ENCODE results near the gene PPM1H.

Gene PPM1H

GRCh38 chr12:62602255-62603060 is 332.5 kb downstream of the PPM1H start:
- H3K9me3 ChIP-seq (ENCODE audit: control insufficient read depth, low read length), result no peaks in the 10 kb centered on the region
- peak; percentile 81 for DNase-seq
- H3K4me1 ChIP-seq (ENCODE audit: control insufficient read depth, insufficient read depth, low read length, poor library complexity, severe bottlenecking), result peaks cover 8% of the 10 kb centered on the region
- H3K36me3 ChIP-seq (ENCODE audit: control insufficient read depth, insufficient read depth, low read length), result no peaks in the 10 kb centered on the region
- H3K27me3 ChIP-seq (replicated peaks; ENCODE audit: control insufficient read depth, insufficient read depth, low read length, poor library complexity, severe bottlenecking), result no peaks in the 10 kb centered on the region
- H3K27ac ChIP-seq (ENCODE audit: insufficient read depth, low read length, poor library complexity, severe bottlenecking), result peak overlapping the region; percentile 100
- peak overlapping the region; percentile 76 for H3K4me3 ChIP-seq (ENCODE audit: insufficient read depth, low read depth, low read length, poor library complexity, severe bottlenecking)

- Histone ChIP-seq H3K4me1 (ENCODE audit: control insufficient read depth, insufficient read depth, low read length, poor library complexity, severe bottlenecking) (peaks cover 8% of the 10 kb centered on the region), H3K4me3 (ENCODE audit: insufficient read depth, low read depth, low read length, poor library complexity, severe bottlenecking) (peak overlapping the region; percentile 76), H3K27me3 (replicated peaks; ENCODE audit: control insufficient read depth, insufficient read depth, low read length, poor library complexity, severe bottlenecking) (no peaks in the 10 kb centered on the region), H3K9me3 (ENCODE audit: control insufficient read depth, low read length) (no peaks in the 10 kb centered on the region), H3K27ac (ENCODE audit: insufficient read depth, low read length, poor library complexity, severe bottlenecking) (peak overlapping the region; percentile 100), H3K36me3 (ENCODE audit: control insufficient read depth, insufficient read depth, low read length) (no peaks in the 10 kb centered on the region)
- no peak for DNase-seq
Observed at GRCh38 chr12:62601765-62602164, 333.2 kb downstream of the PPM1H start.

GRCh38 chr12:62599854-62600437 is 335.0 kb downstream of the PPM1H start:
- Histone ChIP-seq H3K36me3 (ENCODE audit: control insufficient read depth, insufficient read depth, low read length) (no peaks in the 10 kb centered on the region), H3K4me3 (ENCODE audit: insufficient read depth, low read depth, low read length, poor library complexity, severe bottlenecking) (no peak overlapping the region), H3K27ac (ENCODE audit: insufficient read depth, low read length, poor library complexity, severe bottlenecking) (no peak overlapping the region), H3K4me1 (ENCODE audit: control insufficient read depth, insufficient read depth, low read length, poor library complexity, severe bottlenecking) (peaks cover 8% of the 10 kb centered on the region), H3K9me3 (ENCODE audit: control insufficient read depth, low read length) (no peaks in the 10 kb centered on the region), H3K27me3 (replicated peaks; ENCODE audit: control insufficient read depth, insufficient read depth, low read length, poor library complexity, severe bottlenecking) (no peaks in the 10 kb centered on the region)
- no peak for DNase-seq

GRCh38 chr12:62598846-62599245 is 336.1 kb downstream of the PPM1H start:
- Histone ChIP-seq H3K9me3 (ENCODE audit: control insufficient read depth, low read length) (no peaks in the 10 kb centered on the region), H3K4me3 (ENCODE audit: insufficient read depth, low read depth, low read length, poor library complexity, severe bottlenecking) (no peak overlapping the region), H3K27me3 (replicated peaks; ENCODE audit: control insufficient read depth, insufficient read depth, low read length, poor library complexity, severe bottlenecking) (no peaks in the 10 kb centered on the region), H3K27ac (ENCODE audit: insufficient read depth, low read length, poor library complexity, severe bottlenecking) (no peak overlapping the region), H3K4me1 (ENCODE audit: control insufficient read depth, insufficient read depth, low read length, poor library complexity, severe bottlenecking) (no peaks in the 10 kb centered on the region), H3K36me3 (ENCODE audit: control insufficient read depth, insufficient read depth, low read length) (no peaks in the 10 kb centered on the region)
- DNase-seq, result no peak

GRCh38 chr12:62597253-62597652 is 337.7 kb downstream of the PPM1H start:
- H3K4me1 ChIP-seq (ENCODE audit: control insufficient read depth, insufficient read depth, low read length, poor library complexity, severe bottlenecking), result no peaks in the 10 kb centered on the region
- no peaks in the 10 kb centered on the region for H3K27me3 ChIP-seq (replicated peaks; ENCODE audit: control insufficient read depth, insufficient read depth, low read length, poor library complexity, severe bottlenecking)
- no peaks in the 10 kb centered on the region for H3K36me3 ChIP-seq (ENCODE audit: control insufficient read depth, insufficient read depth, low read length)
- DNase-seq, result no peak
- H3K9me3 ChIP-seq (ENCODE audit: control insufficient read depth, low read length), result no peaks in the 10 kb centered on the region
- H3K27ac ChIP-seq (ENCODE audit: insufficient read depth, low read length, poor library complexity, severe bottlenecking), result no peak overlapping the region
- no peak overlapping the region for H3K4me3 ChIP-seq (ENCODE audit: insufficient read depth, low read depth, low read length, poor library complexity, severe bottlenecking)

Data from effector memory CD4-positive, alpha-beta T cell (primary cell).